Peyer's patch (tissue), 4 donors: Measurements from ENCODE around the gene PRR16. TPM values are rescaled to one million over a fixed set of nuclear protein-coding genes. Genes with fewer than 3 reads are reported as not detected.

ENCODE experiments used
- DNase-seq, 3 donors: peaks; one replicate each; pipeline ENCODE4 v3.0.0-alpha.2; 2017 to 2019
- H3K27ac ChIP-seq, 4 donors: fragments of 200-600 bp; sonication (generic); one replicate each; pipeline ENCODE4 v1.5.1; 2016 to 2019
- H3K27me3 ChIP-seq, 2 donors: fragments of 200-600 bp; sonication (generic); one replicate each; pipeline ENCODE4 v1.5.1; 2019
- H3K36me3 ChIP-seq, 3 donors: fragments of 200-600 bp; sonication (generic); one replicate each; pipeline ENCODE4 v1.5.1; 2016 to 2019
- H3K4me1 ChIP-seq, 4 donors: fragments of 200-600 bp; sonication (generic); one replicate each; pipeline ENCODE4 v1.5.1; 2016 to 2019
- H3K4me3 ChIP-seq, 4 donors: fragments of 200-600 bp; sonication (generic); 1 replicate in 3 of 4; 2 replicates in 1 of 4; pipeline ENCODE4 v1.5.1; 2016 to 2019; ENCODE audit warnings: mild to moderate bottlenecking in 1 of 4
- H3K9me3 ChIP-seq, 4 donors: fragments of 200-600 bp; sonication (generic); one replicate each; pipeline ENCODE4 v1.5.1; 2016 to 2019; ENCODE audit warnings: mild to moderate bottlenecking in 1 of 4
- POLR2A ChIP-seq, 2 donors: fragments of 450-650 bp; IDR thresholded peaks; one replicate each; pipeline ENCODE4 v1.5.1; 2017; ENCODE audit warnings: antibody characterized with exemption in 2 of 2, mild to moderate bottlenecking in 2 of 2, moderate library complexity in 2 of 2
- total RNA-seq, 4 donors: library from RNA; depleted of rRNA; stranded (reverse); fragments of >200 nt; gene quantifications; one replicate each; pipeline ENCODE4 v1.1.0, GENCODE V29; 2016
- TF ChIP-seq, protein P1 (sequence below), 6 experiments: fragments of 450-650 bp in 4 of 6; fragments of 200-600 bp in 2 of 6; sonication (generic) in 1 of 6; IDR thresholded peaks; one replicate each; pipeline ENCODE4 v1.5.1; 2017 to 2019; ENCODE audit warnings: antibody characterized with exemption in 6 of 6, mild to moderate bottlenecking in 3 of 6, moderate library complexity in 1 of 6

Gene PRR16
- total RNA-seq, 4 donors from 2014 or later = 2.9 to 37.1 (median 3.8) TPM

- Histone ChIP-seq H3K27ac (no peak overlapping the region), H3K27me3 (no peaks in the 10 kb centered on the region), H3K36me3 (no peaks in the 10 kb centered on the region), H3K4me1 (no peaks in the 10 kb centered on the region), H3K9me3 (no peaks in the 10 kb centered on the region), H3K4me3 (no peak overlapping the region)
- TF ChIP-seq, protein P1, sequence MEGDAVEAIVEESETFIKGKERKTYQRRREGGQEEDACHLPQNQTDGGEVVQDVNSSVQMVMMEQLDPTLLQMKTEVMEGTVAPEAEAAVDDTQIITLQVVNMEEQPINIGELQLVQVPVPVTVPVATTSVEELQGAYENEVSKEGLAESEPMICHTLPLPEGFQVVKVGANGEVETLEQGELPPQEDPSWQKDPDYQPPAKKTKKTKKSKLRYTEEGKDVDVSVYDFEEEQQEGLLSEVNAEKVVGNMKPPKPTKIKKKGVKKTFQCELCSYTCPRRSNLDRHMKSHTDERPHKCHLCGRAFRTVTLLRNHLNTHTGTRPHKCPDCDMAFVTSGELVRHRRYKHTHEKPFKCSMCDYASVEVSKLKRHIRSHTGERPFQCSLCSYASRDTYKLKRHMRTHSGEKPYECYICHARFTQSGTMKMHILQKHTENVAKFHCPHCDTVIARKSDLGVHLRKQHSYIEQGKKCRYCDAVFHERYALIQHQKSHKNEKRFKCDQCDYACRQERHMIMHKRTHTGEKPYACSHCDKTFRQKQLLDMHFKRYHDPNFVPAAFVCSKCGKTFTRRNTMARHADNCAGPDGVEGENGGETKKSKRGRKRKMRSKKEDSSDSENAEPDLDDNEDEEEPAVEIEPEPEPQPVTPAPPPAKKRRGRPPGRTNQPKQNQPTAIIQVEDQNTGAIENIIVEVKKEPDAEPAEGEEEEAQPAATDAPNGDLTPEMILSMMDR (IDR thresholded peaks at IDR 0.05) = no peak
- no peak for TF ChIP-seq POLR2A (IDR thresholded peaks at IDR 0.05)
- no peak for DNase-seq
Measured at GRCh38 chr5:120644516-120644915, 180.4 kb downstream of the PRR16 start.

- Histone ChIP-seq H3K4me3 (no peak overlapping the region), H3K4me1 (no peaks in the 10 kb centered on the region), H3K27me3 (no peaks in the 10 kb centered on the region), H3K9me3 (no peaks in the 10 kb centered on the region), H3K36me3 (no peaks in the 10 kb centered on the region), H3K27ac (no peak overlapping the region)
- DNase-seq = peak in 1 of 3 donors; percentile 48
- TF ChIP-seq, protein P1 (IDR thresholded peaks at IDR 0.05) = peak in 3 of 6 experiments; percentile 40 to 43 (median 43)
- no peak for TF ChIP-seq POLR2A (IDR thresholded peaks at IDR 0.05)
Measured at GRCh38 chr5:120655828-120656435, 191.8 kb downstream of the PRR16 start.

GRCh38 chr5:120657104-120657503 lies 193.0 kb downstream of the PRR16 start:
- H3K27ac ChIP-seq = no peak overlapping the region

DNA sequence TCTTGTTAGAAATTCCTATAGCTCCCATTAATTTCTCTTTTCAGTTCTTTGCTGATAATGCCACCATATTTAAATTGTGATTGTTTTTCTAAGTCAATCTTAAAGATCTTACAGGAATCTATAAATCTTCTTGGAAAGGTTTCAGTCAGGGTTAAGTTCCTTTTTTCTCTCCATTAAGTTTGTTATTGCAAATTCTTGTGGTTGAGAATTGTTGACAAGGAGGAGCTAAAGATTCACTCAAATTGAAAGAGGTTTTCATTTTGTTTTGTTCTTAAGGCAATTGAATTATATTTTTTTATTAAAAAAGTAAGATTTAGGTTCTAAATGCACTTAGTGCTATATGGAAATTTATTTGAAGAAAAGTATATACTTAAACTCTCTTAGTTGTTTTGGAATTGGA lies 213.4 kb downstream of the PRR16 start:
- no peaks in the 10 kb centered on the region for H3K4me1 ChIP-seq
- H3K27me3 ChIP-seq = no peaks in the 10 kb centered on the region
- no peak overlapping the region for H3K4me3 ChIP-seq
- DNase-seq = no peak
- H3K36me3 ChIP-seq = no peaks in the 10 kb centered on the region
- H3K9me3 ChIP-seq = no peaks in the 10 kb centered on the region
- TF ChIP-seq, protein P1 (IDR thresholded peaks at IDR 0.05) = no peak
- TF ChIP-seq POLR2A (IDR thresholded peaks at IDR 0.05) = no peak
- no peak overlapping the region for H3K27ac ChIP-seq

More at GRCh38 chr5:120657104-120657503, 193.0 kb downstream of the PRR16 start:
- H3K27me3 ChIP-seq = no peaks in the 10 kb centered on the region
- H3K4me1 ChIP-seq = no peaks in the 10 kb centered on the region
- no peaks in the 10 kb centered on the region for H3K36me3 ChIP-seq
- TF ChIP-seq POLR2A (IDR thresholded peaks at IDR 0.05) = no peak
- TF ChIP-seq, protein P1 (IDR thresholded peaks at IDR 0.05) = no peak
- no peak overlapping the region for H3K4me3 ChIP-seq
- no peak for DNase-seq
- H3K9me3 ChIP-seq = no peaks in the 10 kb centered on the region

DNA sequence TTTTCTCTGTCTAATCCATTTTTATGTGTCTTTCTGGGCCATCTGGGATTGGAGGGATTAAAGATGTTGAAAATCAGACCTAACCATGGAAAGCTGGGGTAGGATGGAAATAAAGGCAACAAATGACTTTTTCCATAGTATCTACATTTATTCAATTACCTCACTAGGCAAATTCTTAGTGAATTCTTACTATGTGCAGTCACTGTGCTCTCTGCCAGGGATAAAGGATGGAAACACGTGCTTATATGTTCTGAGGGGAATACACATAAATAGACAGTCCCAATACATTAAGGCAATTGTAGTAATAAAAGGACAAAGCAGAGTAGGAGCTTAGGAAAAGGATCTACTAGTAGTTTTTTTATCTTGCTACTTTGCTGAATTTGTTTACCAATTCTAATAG lies 214.2 kb downstream of the PRR16 start:
- no peak for DNase-seq
- Histone ChIP-seq H3K27me3 (no peaks in the 10 kb centered on the region), H3K4me3 (no peak overlapping the region), H3K36me3 (no peaks in the 10 kb centered on the region), H3K27ac (no peak overlapping the region), H3K9me3 (no peaks in the 10 kb centered on the region), H3K4me1 (no peaks in the 10 kb centered on the region)
- TF ChIP-seq, protein P1 (IDR thresholded peaks at IDR 0.05) = no peak
- no peak for TF ChIP-seq POLR2A (IDR thresholded peaks at IDR 0.05)
